Hepatocyte (in vitro differentiated cells): ENCODE data around the gene GRIA2. TPM values are rescaled to one million over a fixed set of nuclear protein-coding genes. Genes with fewer than 3 reads are reported as not detected.

Source experiments
- DNase-seq: peaks from one replicate; pipeline ENCODE4 v3.0.0-alpha.2; 2016; ENCODE audit warnings: low spot score
- H2AFZ ChIP-seq: fragments of 200-600 bp; sonication (generic); 2 replicates; pipeline ENCODE4 v1.6.0; 2016; ENCODE audit warnings: antibody characterized with exemption, mild to moderate bottlenecking
- H3K27ac ChIP-seq: fragments of 200-600 bp; sonication (generic); 2 replicates; pipeline ENCODE4 v1.5.1; 2016; ENCODE audit warnings: mild to moderate bottlenecking
- H3K27me3 ChIP-seq: fragments of 200-600 bp; sonication (generic); 2 replicates; pipeline ENCODE4 v1.6.1; 2016
- H3K36me3 ChIP-seq: fragments of 200-600 bp; sonication (generic); replicated peaks from 2 replicates; pipeline ENCODE4 v1.5.1; 2016; ENCODE audit warnings: low read depth; ENCODE audit not compliant: insufficient read depth
- H3K4me1 ChIP-seq: fragments of 200-600 bp; sonication (generic); 2 replicates; pipeline ENCODE4 v1.5.1; 2016; ENCODE audit warnings: mild to moderate bottlenecking, moderate library complexity; ENCODE audit not compliant: insufficient read depth
- H3K4me2 ChIP-seq: fragments of 200-600 bp; sonication (generic); 2 replicates; pipeline ENCODE4 v1.6.0; 2016
- H3K4me3 ChIP-seq: fragments of 200-600 bp; sonication (generic); 2 replicates; pipeline ENCODE4 v1.5.1; 2016; ENCODE audit warnings: mild to moderate bottlenecking
- H3K79me2 ChIP-seq: fragments of 200-600 bp; sonication (generic); 2 replicates; pipeline ENCODE4 v1.6.0; 2017; ENCODE audit warnings: mild to moderate bottlenecking
- H3K9me2 ChIP-seq: fragments of 200-600 bp; sonication (generic); replicated peaks from 2 replicates; pipeline ENCODE4 v1.6.0; 2017; ENCODE audit warnings: mild to moderate bottlenecking; ENCODE audit not compliant: insufficient read depth
- H3K9me3 ChIP-seq: fragments of 200-600 bp; sonication (generic); 2 replicates; pipeline ENCODE4 v1.5.1; 2016; ENCODE audit warnings: low read depth, mild to moderate bottlenecking
- H4K20me1 ChIP-seq: fragments of 200-600 bp; sonication (generic); 2 replicates; pipeline ENCODE4 v1.6.0; 2016; ENCODE audit warnings: mild to moderate bottlenecking; ENCODE audit not compliant: insufficient read depth, poor library complexity, severe bottlenecking
- EZH2 ChIP-seq: fragments of 200-600 bp; sonication (generic); IDR thresholded peaks from 2 replicates; pipeline ENCODE4 v1.6.1; 2016; ENCODE audit warnings: antibody characterized with exemption, mild to moderate bottlenecking, borderline replicate concordance
- EZH2phosphoT487 ChIP-seq: fragments of 200-600 bp; sonication (generic); IDR thresholded peaks from one replicate; pipeline ENCODE4 v1.6.1; 2018; ENCODE audit warnings: antibody characterized with exemption, mild to moderate bottlenecking, low read depth, moderate library complexity; ENCODE audit not compliant: unreplicated experiment, severe bottlenecking
- WGBS: methylation state at CpG from one replicate; pipeline ENCODE4 v1.1.6; 2016; ENCODE audit warnings: low lambda C conversion rate; ENCODE audit errors: missing lambda C conversion rate; 5-methylcytosine and 5-hydroxymethylcytosine counted together
- polyA plus RNA-seq: library from polyadenylated mRNA; unstranded; fragments of >200 nt; fragmentation: Nextera tagmentation; extraction: Ambion mirVana; gene quantifications from 2 replicates; pipeline ENCODE4 v1.2.1, GENCODE V29; 2016
- total RNA-seq: library from RNA; depleted of rRNA; stranded (reverse); fragments of >200 nt; gene quantifications from 2 replicates; pipeline ENCODE4 v1.2.3, GENCODE V29; 2014
- TF ChIP-seq, protein P1 (sequence below): fragments of 200-600 bp; sonication (generic); IDR thresholded peaks from 2 replicates; pipeline ENCODE4 v1.5.1; 2016; ENCODE audit warnings: antibody characterized with exemption, mild to moderate bottlenecking; ENCODE audit not compliant: poor library complexity

Gene GRIA2
- total and polyA plus RNA-seq, 2 experiments from 2014 or later = 1.5 TPM

DNA sequence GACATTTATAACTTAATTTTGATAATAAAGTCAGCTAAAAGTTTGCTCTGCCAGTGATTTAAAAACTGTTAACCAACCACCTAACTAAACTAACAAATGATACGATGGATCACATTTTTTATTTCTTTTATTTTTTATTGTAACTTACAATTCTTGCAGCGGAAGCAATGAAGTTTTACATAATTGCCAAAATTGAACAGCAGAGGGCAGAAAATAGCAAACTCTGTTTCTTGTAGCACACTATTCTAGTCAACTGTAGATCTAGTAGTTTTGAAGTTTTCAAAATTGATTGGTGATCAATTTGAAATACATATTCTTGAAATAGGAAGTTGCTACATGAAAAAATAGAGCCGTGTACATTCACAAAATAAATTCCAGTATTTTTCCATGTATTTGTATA, 2.8 kb upstream of the GRIA2 start:
- peak; percentile 30 for DNase-seq
- no peak overlapping the region for H3K4me2 ChIP-seq
- 30% methylated on average over 3 of the region's 3 CpGs for WGBS

DNA sequence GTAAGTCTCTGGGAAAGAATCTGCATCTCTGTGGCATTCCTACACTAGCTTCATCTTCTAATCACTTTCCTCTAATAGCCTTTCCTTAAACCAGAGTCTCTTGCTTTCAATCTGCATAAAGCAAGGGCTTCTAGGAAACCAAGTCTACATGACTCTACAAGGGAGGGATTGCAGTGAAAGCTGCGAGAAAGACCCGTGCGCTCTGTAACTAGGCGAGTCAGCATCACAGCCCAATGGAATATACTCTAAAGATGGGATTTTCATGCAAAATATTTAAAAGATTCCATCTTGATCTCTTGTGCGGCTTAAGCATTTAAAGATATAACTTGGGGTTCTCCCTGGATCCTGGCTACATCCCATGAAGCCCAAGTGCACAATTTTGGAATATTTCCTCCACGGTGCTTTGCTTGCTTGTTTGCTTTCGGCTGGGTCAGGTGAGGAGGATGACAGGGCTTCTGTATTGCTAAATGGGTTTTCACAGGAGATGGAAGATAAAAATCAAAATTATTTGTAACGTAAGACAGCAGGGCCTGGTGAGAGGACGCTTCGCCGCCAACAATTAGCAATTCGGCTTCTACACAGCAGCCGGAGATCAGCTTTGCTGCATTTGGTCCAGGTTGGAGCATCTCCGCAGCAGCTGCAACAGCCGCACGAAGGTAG, 687 bp upstream of the GRIA2 start:
- no peaks in the 10 kb centered on the region for H3K36me3 ChIP-seq
- H3K9me3 ChIP-seq = no peaks in the 10 kb centered on the region
- no peak for DNase-seq
- no peak for TF ChIP-seq EZH2phosphoT487
- TF ChIP-seq, protein P1, sequence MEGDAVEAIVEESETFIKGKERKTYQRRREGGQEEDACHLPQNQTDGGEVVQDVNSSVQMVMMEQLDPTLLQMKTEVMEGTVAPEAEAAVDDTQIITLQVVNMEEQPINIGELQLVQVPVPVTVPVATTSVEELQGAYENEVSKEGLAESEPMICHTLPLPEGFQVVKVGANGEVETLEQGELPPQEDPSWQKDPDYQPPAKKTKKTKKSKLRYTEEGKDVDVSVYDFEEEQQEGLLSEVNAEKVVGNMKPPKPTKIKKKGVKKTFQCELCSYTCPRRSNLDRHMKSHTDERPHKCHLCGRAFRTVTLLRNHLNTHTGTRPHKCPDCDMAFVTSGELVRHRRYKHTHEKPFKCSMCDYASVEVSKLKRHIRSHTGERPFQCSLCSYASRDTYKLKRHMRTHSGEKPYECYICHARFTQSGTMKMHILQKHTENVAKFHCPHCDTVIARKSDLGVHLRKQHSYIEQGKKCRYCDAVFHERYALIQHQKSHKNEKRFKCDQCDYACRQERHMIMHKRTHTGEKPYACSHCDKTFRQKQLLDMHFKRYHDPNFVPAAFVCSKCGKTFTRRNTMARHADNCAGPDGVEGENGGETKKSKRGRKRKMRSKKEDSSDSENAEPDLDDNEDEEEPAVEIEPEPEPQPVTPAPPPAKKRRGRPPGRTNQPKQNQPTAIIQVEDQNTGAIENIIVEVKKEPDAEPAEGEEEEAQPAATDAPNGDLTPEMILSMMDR = no peak
- no peak for TF ChIP-seq EZH2
- no peaks in the 10 kb centered on the region for H3K79me2 ChIP-seq
- no peaks in the 10 kb centered on the region for H4K20me1 ChIP-seq
- no peak overlapping the region for H3K27ac ChIP-seq
- H3K4me2 ChIP-seq = peak overlapping the region; percentile 88
- no peaks in the 10 kb centered on the region for H3K4me1 ChIP-seq
- H3K9me2 ChIP-seq = no peaks in the 10 kb centered on the region
- 30% methylated on average over 16 of the region's 16 CpGs for WGBS
- no peak overlapping the region for H3K4me3 ChIP-seq
- peaks cover 53% of the 10 kb centered on the region for H3K27me3 ChIP-seq
- H2AFZ ChIP-seq = no peak overlapping the region

More for the DNA sequence above, 2.8 kb upstream of the GRIA2 start:
- Histone ChIP-seq H3K9me3 (no peaks in the 10 kb centered on the region), H3K79me2 (no peaks in the 10 kb centered on the region), H2AFZ (no peak overlapping the region), H3K27me3 (peaks cover 33% of the 10 kb centered on the region), H3K9me2 (no peaks in the 10 kb centered on the region), H4K20me1 (no peaks in the 10 kb centered on the region), H3K27ac (no peak overlapping the region), H3K4me3 (no peak overlapping the region), H3K4me1 (no peaks in the 10 kb centered on the region), H3K36me3 (no peaks in the 10 kb centered on the region)
- TF ChIP-seq, protein P1 = peak; percentile 75
- no peak for TF ChIP-seq EZH2
- TF ChIP-seq EZH2phosphoT487 = no peak

DNA sequence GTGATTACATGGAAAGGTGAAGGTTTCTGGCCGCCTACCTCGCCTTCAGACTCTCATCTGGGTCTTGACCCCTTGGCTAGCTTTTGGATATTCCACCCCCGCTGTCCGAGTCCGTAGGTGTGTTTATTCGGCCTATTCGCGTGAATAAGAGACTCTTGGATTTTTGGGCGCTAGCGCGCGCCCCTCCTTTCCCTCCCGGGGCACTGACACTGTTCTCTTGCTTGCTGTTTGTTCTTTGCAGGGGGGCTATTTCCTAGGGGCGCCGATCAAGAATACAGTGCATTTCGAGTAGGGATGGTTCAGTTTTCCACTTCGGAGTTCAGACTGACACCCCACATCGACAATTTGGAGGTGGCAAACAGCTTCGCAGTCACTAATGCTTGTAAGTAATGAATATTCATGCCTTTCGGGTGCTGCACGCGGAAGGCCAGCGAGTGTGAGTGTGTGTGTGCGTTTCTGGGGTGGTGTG, 932 bp downstream of the GRIA2 start:
- no peaks in the 10 kb centered on the region for H3K36me3 ChIP-seq
- H4K20me1 ChIP-seq = no peaks in the 10 kb centered on the region
- H2AFZ ChIP-seq = no peak overlapping the region
- no peak overlapping the region for H3K4me3 ChIP-seq
- no peaks in the 10 kb centered on the region for H3K4me1 ChIP-seq
- no peaks in the 10 kb centered on the region for H3K79me2 ChIP-seq
- H3K9me2 ChIP-seq = no peaks in the 10 kb centered on the region
- H3K4me2 ChIP-seq = peak overlapping the region; percentile 88
- TF ChIP-seq, protein P1 = no peak
- TF ChIP-seq EZH2 (no peak), EZH2phosphoT487 (no peak)
- H3K9me3 ChIP-seq = no peaks in the 10 kb centered on the region
- WGBS = 10% methylated on average over 24 of the region's 24 CpGs
- no peak overlapping the region for H3K27ac ChIP-seq
- DNase-seq = no peak
- H3K27me3 ChIP-seq = peaks cover 55% of the 10 kb centered on the region
